Hypothalamus (tissue), 51 donors: ENCODE measurements around the gene WEE1.
A peak's percentile ranks its signal among the peaks of the same experiment; 100 is the strongest.
"Not testable (repeated sequence)": the region's sequence is repeated elsewhere in the genome, so short reads cannot be mapped to it uniquely, and the experiment has no call there.

Experiments used
- DNase-seq, 51 donors: peaks; one replicate each; lab custom pipeline; 2025; lab: John Stamatoyannopoulos, UW

The WEE1 gene

DNA sequence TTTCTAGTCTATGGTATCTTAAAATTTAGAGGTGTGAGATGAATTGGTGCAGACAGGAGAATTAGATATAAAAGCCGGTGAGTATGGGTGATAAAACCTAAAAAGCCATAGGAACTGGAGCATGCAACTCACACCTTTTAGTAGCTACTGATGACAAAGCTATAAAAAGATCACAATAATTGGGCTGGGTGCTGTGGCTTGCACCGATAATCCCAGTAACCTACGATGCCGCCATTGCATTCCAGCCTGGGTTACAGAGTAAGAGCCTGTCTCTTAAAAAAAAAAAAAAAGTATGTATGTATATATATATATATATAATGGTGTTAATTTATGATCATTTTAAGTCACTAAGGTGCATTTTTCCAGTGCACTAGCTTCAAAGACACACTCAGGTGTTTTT is 17.2 kb downstream of the WEE1 start:
- no peak for DNase-seq

DNA sequence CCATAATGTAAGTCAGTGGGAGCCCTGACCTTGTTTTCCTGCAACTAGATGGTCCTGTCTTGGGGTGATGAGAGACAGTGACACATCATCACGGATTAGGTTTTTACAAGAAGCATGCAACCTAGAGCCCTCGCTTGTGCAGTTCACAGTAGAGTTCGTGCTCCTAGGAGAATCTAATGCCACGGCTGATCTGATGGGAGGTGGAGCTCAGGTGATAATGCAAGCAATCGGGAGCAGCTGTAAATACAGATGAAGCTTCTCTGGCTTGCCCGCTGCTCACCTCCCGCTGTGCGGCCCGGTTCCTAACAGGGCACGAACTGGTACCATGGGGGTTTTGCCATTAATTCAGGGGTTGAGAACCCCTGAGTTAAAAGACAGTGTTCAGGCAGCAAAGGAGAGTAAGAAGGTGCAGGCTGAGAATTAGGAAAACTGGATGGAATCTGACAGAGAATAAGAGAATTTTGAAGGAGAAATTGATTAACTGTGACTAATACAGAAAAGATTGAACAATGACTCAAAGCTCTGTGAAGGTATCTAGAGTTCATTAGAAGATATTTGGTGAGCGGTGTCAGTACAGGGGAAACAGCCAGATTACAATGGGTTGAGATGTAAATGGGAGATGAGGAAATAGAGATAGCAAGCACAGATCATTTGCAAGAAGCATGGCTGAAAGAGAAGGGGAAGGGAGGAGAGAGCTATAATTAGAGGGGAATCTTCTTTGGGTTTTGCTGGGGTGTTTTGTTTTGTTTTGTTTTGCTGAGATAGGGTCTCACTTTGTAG is 21.0 kb downstream of the WEE1 start:
- DNase-seq: no peak

DNA sequence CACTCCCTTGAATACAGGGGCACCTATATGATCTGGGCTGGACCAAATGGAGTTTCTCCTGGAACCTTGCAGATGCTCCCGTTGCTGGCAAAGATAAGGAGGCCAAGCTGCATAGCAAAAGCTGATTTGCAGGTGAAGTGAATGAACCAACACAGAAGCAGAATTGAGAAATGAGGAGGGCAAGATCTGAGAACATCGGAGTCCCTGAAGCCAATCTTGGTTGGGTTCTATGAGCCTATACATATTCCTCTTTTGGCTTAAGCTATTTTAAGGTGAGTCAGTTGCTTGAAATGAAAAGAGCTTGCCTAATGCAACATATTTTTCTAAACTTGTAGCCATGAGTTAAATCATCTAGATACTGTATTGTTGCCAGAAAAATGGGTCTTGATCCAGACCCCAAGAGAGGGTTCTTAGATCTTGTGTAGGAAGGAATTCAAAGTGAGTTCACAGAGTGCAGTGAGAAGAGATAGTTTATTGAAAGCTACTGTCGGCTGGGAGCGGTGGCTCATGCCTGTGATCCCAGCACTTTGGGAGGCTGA is 23.5 kb downstream of the WEE1 start:
- DNase-seq: no peak

DNA sequence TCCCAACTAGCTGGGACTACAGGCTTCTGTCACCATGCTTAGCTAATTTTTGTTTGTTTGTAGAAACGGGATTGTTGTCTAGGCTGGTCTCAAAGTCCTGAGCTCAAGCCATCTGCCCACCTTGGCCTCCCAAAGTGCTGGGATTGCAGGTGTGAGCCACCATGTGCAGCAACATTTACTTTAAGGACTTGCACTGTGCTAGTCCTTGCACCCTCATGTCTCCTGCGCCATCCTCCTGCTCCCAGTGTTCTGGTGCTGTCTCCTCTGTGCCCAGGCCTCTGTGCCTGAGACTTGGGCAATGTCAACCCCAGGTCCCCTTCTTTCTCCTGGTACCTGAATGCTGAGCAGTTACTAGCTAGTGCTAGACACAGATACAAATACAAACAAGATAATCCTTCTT is 26.7 kb downstream of the WEE1 start:
- no peak for DNase-seq

DNA sequence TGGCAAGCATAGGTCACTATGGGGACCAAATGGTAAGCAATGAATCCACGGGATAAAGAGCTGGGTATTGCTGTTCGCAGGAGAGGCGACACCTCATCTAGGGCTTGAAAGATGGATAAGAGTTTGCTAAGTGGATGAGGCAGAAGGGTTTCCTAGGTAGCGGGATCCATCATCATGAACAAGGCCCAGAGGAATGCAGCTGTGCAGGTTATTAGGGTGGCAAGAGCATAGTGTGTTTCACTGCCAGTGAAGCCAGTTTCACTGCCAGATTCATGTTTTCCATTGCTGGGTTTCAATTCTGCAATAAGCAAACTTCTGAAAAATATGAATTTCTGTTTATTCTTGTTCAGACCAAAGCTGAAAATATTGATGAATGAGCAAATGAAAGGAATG is 27.2 kb downstream of the WEE1 start:
- DNase-seq: no peak

DNA sequence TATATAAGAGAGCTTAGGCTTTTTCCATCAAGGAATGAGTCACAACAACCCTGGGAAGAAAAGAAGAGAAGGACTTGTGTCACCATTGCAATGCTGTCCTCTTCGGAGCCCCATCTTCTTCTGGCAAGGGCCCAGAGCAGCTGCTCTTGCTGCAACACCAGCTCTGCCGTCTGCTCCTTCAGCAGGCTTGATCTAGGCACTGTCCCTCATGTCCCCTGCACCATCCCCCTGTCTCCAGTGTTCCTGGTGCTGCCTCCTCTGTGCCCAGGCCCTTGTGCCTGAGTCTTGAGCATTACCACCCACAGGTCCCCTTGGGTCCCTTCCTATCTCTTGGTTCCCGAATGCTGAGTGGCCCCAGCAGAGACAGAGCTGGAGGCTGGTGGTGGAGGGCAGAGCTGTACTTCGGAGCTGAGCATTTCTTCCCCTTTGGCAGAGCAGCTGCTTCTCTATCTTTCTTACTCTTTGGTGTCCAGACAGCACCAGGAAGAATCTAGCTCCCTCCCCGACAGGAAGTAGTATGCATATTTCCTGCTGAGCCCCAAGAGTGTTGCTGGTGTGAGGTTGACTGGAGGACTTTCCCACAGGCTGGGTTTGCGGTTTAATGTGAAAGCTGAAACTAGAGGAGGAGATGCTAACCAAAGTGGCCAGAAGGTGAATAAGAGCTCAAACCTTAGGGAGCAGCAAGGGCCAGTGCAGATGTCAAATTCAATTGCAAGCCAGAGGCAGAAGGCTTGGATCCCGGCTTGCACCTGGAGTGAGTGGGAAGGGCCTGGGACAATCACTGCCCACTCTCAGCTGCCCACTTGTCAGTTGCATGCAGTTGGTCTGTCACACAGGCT is 27.8 kb downstream of the WEE1 start:
- DNase-seq: peak in 5 of 51 donors; percentile 4 to 11 (median 5)

DNA sequence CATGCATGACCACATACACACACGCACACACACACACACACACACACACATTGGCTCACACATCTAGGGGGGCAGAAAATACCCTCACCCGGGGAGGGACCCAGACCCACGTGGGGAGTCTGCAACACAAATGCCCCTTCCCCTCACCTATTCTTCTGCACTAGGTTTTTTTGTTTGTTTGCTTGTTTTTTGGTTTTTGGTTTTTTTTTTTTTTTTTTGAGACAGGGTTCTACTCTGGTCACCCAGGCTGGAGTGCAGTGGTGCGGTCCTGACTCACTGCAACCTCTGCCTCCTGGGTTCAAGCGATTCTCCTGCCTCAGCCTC is 28.4 kb downstream of the WEE1 start:
- no peak for DNase-seq

DNA sequence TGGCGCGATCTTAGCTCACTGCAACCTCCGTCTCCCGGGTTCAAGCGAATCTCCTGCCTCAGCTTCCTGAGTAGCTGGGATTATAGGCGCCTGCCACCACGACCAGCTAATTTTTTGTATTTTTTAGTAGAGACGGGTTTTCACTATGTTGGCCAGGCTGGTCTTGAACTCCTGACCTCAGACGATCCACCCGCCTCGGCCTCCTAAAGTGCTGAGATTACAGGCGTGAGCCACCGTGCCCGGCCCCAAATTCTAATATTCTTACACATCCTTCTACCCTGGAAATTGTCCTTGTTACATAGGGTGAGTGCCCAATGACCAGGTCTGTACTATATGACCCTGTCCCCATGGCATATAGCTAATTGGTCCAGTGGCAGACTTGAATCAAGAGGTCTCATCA is 29.7 kb downstream of the WEE1 start:
- not testable (repeated sequence) for DNase-seq

DNA sequence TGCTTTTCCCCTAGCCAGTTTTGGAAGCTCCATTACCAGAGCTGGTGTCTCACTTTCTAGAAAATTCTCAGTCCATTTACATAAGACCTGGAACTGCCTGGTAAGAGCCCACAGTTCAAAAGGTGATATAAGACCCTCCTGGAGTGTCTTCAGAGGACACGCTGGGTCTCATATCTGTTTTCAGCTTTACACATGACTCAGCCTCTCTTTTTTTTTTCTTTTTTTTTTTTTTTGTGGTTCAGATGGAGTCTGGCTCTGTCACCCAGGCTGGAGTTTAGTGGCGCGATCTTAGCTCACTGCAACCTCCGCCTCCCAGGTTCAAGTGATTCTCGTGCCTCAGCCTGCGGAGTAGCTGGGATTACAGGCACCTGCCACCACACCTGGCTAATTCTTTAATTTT is 30.7 kb downstream of the WEE1 start:
- DNase-seq: no peak

DNA sequence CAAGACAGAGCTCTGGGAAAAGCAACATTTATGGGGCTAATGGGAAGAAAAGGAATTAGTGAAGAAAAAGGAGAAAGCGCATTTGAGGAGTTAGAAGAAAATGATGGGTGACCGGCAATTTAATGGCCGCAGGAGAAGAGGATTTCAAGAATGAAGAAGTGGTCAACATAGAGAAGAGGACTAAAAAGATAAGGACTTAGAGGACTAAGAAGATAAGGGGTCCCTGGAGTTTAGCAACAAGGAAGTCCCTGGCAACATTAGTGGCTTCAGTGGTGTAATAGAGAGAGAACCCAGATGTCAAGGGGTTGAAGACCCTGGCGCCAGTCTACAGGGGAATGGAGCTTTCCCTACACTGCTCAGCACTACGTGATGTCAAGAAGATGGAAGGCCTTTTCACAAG is 32.3 kb downstream of the WEE1 start:
- DNase-seq: no peak

DNA sequence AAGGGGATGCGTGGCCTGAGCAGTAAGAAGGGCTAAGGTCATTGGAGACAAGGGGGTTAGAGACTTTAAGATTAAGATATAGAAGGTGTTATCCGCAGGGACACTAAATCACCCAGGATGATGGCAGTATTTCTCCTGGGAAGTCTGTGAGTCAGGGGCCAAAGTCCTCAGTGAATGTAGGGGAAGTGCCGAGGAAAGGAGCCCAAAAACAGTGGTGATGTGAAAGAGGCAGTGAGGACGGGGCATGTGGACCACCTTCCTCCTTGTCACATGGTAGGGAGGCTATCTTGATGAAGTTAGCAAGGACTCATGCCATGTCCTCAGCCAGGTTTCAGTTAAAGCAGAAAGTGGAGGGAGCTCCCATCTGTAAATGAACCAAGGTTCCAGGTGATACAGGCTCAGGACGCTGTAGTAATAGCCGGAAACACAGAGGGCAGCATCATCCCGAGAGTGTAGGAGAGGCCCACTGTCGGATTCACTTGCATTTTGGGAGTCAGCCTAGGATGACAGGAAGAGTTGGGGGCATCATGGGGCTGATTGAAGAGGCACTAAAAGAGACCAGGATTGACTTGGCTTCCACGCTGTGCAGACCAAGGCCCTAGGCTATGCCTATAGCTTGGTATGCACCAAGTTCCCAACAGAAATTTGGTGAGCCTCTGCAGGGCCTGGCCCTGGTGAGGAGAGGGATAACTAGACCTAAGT is 33.5 kb downstream of the WEE1 start:
- no peak for DNase-seq

DNA sequence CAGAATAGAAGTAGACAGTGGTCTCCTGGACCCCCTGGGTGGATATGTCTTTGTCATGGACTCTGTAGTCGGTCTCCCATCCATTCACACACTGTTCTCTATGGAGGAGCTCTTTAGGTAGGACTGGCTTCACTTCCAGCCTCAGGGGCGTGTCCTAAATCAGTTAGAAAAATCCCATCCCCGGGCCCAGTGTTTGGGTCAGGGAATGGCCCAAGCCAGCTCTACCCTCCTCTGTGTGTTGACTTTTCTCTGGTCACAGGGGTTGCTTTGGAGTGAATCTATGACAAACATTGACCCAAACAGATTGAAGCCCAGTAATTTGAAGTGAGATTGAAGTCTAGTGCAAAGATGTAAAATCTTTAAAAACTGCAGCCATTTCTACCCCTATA is 34.0 kb downstream of the WEE1 start:
- no peak for DNase-seq

DNA sequence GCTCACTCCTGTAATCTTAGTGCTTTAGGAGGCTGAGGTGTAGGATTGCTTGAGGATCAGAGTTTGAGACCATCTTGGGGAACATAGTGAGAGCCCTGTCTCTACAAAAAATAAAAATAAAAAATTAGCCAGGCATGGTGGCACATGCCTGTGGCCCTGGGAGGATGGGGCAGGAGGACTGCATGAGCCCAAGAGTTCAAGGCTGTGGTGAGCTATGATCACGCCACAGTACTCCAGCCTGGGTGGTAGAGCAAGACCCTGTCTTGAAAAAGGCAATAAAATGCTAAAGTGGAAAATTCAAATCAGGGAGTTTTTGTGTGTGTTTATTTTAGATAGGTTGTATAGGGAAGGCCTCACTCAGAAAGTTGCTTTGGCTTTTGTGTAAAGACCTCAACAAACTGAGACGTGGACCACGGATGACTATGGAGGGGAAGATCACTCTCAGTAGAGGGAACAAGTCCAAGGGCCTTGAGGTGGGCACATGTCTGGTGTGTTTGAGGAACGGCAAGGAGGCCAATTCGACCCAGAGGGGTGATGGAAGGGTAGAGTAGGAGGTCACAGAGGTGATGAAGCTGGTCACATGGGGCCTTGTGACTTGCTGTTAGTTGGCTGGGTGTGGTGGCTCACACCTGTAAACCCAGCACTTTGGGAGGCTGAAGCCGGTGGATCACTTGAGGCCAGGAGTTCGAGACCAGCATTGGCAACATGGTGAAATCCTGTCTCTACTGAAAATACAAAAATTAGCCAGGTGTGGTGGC is 35.7 kb downstream of the WEE1 start:
- DNase-seq: no peak

DNA sequence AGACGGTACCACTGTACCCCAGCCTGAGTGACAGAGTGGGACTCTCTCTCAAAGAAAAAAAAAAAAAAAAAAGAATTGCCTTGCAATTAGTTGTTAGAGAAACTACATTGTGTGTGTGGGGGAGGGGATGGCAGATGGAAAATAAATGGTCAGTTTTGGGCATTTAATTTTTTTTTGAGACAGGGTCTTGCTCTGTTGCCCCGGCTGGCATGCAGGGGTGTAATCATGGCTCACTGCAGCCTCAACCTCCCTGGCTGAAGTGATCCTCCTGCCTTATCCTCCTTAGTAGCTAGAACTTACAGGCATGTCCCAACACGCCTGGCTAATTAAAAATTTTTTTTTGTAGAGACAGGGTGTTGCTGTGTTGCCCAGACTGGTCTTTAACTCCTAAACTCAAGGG is 36.4 kb downstream of the WEE1 start:
- no peak for DNase-seq

DNA sequence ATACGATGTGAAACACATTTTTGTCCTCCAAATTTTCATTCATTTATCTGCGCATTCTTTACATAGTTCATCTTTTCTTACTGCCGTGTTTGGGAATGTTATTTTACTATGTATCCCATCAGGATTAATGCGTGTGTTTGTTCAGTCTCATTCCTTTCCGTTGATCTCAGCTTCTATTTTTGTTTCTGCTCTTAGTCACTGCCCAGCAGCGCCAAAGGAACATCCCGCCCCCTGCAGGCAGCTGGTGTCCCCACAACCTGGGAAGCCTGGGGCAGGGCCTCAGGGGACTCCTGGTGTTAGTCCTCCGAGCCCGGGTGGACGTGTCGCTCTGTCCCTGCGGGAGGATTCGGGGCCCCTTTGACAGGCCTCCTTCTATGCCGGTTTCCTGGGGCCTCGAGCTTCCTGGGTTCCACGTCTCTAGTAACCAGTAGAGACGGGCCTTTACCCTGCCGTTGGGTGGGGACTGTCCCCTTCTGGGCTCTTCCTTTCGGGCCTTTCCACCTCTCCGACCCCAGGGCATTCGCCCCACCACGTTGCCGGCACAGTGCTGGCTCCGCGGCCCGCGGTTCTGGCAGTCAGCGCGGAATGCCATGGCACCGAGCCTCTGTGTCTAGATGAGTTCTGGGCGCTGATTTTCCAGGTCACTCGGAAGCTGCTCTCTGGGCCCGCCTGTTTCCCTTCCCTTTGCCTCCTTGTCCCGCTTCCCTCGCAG is 39.8 kb downstream of the WEE1 start:
- peak; percentile 49 to 92 (median 81) for DNase-seq

DNA sequence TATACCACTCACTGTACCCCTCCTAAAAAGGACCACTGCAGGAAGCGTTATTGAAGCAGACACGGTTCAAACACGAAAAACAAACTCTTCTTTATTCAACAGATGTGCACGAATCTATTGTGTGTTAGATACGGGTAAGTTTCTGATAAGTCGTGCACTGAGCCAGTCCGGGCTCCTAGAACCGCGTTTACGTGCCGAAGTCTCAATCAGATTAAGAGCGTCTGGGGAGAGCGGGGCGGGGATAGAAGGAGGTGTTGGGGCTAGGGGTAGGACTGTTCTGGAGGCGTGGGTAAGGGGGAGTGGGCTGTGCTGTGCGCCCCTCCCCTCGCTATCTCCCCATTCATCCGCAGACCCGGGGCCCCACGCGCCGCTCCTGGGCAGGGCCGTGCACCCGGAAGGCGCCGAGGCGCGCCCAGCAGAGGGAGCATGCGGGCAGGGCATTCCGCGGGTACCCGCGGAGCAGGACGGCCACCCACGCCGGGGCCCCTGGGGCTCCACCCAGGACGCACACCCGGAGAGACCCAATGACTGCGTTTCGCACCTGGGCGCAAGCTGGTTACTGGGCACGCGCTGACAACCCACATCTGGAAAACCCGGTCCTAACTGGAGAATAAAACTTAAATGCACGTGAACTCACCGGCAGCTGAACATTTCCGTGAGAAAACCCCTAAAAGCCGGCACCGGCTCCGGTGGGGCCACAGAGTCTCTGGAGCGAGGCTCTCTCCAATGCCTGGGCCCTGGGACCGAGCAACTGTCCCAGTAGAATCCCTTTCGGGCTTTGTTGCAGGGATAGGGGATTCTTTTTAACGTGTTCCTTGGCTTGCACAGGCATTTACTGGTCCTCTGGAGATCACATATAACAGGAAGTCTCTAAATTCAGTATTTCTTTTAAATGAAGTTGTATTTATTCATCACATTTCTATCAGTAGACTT is 40.6 kb downstream of the WEE1 start:
- DNase-seq: peak; percentile 28 to 89 (median 69)

DNA sequence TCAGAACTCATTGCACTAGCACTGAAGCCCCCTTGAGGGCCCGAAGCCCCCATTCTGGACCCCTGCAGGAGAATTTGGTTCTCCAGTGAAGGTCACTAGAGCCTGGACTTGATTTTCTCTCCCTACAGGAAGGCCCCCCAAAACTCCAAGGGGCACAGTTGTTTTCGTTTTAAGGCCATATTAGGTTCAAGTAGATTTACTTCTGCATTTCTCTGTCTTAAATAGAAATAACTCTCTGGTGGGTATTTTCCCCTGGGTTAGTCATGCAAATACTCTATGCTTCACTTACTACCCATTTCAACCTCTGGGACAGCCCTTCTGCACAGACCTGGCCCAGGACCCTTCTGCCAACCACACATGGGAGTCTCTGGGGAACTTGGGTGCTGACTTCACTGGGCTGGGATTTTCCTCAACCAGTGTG is 41.6 kb downstream of the WEE1 start:
- DNase-seq: peak in 1 of 51 donors; percentile 2

DNA sequence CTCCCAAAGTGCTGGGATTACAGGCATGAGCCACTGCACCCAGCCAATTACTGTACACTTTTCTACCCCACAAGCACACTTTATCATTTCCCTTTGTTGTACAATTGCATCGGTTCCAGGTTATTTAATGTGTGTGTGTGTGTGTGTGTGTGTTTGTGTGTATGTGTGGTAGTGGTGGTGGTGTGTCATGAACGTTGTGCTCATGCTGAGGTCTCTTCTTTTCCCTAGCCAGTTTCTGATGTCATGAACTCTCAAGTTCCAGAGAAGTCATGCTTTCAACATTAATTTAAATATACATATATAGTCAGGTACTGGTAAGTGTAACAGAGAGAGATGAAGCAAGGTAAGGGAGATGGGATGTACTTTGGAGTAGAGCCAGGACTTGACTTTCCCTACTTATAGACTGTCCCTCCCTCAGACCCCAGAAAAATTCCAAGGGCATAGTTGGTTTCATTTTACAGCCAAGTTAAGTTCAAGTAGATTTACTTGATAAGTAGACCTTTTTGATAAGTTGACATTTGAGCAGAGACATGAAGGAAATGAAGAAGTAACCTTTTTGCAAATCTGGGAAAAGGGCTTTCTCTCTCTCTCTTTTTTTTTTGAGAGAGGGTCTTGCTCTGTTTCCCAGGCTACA is 42.7 kb downstream of the WEE1 start:
- no peak for DNase-seq
